Gastroesophageal sphincter (tissue), 3 donors: ENCODE data around the gene FGFR3.

ENCODE experiments used
- CTCF ChIP-seq, 4 experiments: fragments of 200-600 bp in 2 of 4; fragments of 450-650 bp in 2 of 4; sonication (generic) in 1 of 4; IDR thresholded peaks; one replicate each; pipeline ENCODE4 v1.5.1; 2017 to 2019; ENCODE audit warnings: antibody characterized with exemption in 4 of 4, mild to moderate bottlenecking in 2 of 4, moderate library complexity in 2 of 4
- POLR2AphosphoS5 ChIP-seq: sonication (generic); formaldehyde crosslinking; IDR thresholded peaks from one replicate; pipeline ENCODE4 v1.6.1; 2017; ENCODE audit warnings: antibody characterized with exemption

GRCh38 chr4:1808396-1808795 lies 15.3 kb downstream of the FGFR3 start:
- TF ChIP-seq CTCF (IDR thresholded peaks at IDR 0.05) (no peak), POLR2AphosphoS5 (no peak)
